Kidney epithelial cell (primary cell): Measurements from ENCODE around the gene SLAMF8. TPM values are rescaled to one million over a fixed set of nuclear protein-coding genes. Genes with fewer than 3 reads are reported as not detected.

Source experiments
- DNase-seq: peaks from one replicate; pipeline ENCODE4 v3.0.0-alpha.2; 2010; ENCODE audit warnings: low read depth
- H3K27me3 ChIP-seq: 2 replicates; pipeline ENCODE4 v1.6.0; 2011; ENCODE audit warnings: low read length; ENCODE audit not compliant: control insufficient read depth, insufficient read depth
- H3K36me3 ChIP-seq: 2 replicates; pipeline ENCODE4 v1.5.1; 2011; ENCODE audit warnings: low read length; ENCODE audit not compliant: control insufficient read depth, insufficient read depth
- H3K4me3 ChIP-seq: 2 replicates; pipeline ENCODE4 v1.5.1; 2011; ENCODE audit warnings: low read depth, mild to moderate bottlenecking, control low read depth, low read length
- CTCF ChIP-seq: IDR thresholded peaks from 2 replicates; pipeline ENCODE4 v1.5.1; 2011; ENCODE audit warnings: mild to moderate bottlenecking, moderate library complexity, low read length, control low read depth, inconsistent platforms; ENCODE audit not compliant: insufficient read depth, poor library complexity, severe bottlenecking
- total RNA-seq: library from RNA; depleted of rRNA; stranded (reverse); fragments of >200 nt; gene quantifications from 2 replicates; pipeline ENCODE4 v1.2.3, GENCODE V29; 2015

The SLAMF8 gene
- total RNA-seq, 1 donor from 2014 or later: 0.04 TPM

- Histone ChIP-seq H3K27me3 (no peaks in the 10 kb centered on the region), H3K4me3 (peak overlapping the region; percentile 49), H3K36me3 (no peaks in the 10 kb centered on the region)
- DNase-seq: no peak
- TF ChIP-seq CTCF: no peak
Measured at GRCh38 chr1:159853417-159854115, 26.9 kb downstream of the SLAMF8 start.

GRCh38 chr1:159854116-159854692 is 27.5 kb downstream of the SLAMF8 start:
- no peak for DNase-seq
- Histone ChIP-seq H3K4me3 (peak overlapping the region; percentile 49), H3K36me3 (no peaks in the 10 kb centered on the region), H3K27me3 (no peaks in the 10 kb centered on the region)
- no peak for TF ChIP-seq CTCF

- no peaks in the 10 kb centered on the region for H3K36me3 ChIP-seq
- H3K27me3 ChIP-seq: no peaks in the 10 kb centered on the region
- no peak for DNase-seq
- H3K4me3 ChIP-seq: peak overlapping the region; percentile 49
- no peak for TF ChIP-seq CTCF
Measured at GRCh38 chr1:159854693-159855192, 28.1 kb downstream of the SLAMF8 start.

GRCh38 chr1:159855709-159856108 is 29.0 kb downstream of the SLAMF8 start:
- no peak for DNase-seq
- TF ChIP-seq CTCF: no peak
- no peak overlapping the region for H3K4me3 ChIP-seq

GRCh38 chr1:159856576-159856975 is 29.9 kb downstream of the SLAMF8 start:
- Histone ChIP-seq H3K27me3 (no peaks in the 10 kb centered on the region), H3K4me3 (no peak overlapping the region), H3K36me3 (no peaks in the 10 kb centered on the region)
- no peak for TF ChIP-seq CTCF
- no peak for DNase-seq

More at GRCh38 chr1:159855709-159856108, 29.0 kb downstream of the SLAMF8 start:
- Histone ChIP-seq H3K36me3 (no peaks in the 10 kb centered on the region), H3K27me3 (no peaks in the 10 kb centered on the region)
